H9 (cell line): ENCODE measurements around the gene NDUFB1. TPM values are rescaled to one million over a fixed set of nuclear protein-coding genes. Genes with fewer than 3 reads are reported as not detected.
A peak's percentile ranks its signal among the peaks of the same experiment; 100 is the strongest.

Experiments used
- DNase-seq: peaks from one replicate; pipeline ENCODE4 v3.0.0-alpha.2; 2017
- H2AFZ ChIP-seq: one replicate; pipeline ENCODE4 v1.6.1; 2013; ENCODE audit warnings: mild to moderate bottlenecking, low read length, control low read depth, moderate library complexity
- H2AK5ac ChIP-seq: 2 replicates; pipeline ENCODE4 v1.6.1; 2013; ENCODE audit warnings: low read length, control low read depth, mixed read lengths; ENCODE audit not compliant: insufficient read length
- H2BK120ac ChIP-seq: one replicate; pipeline ENCODE4 v1.6.1; 2013; ENCODE audit warnings: low read depth, mild to moderate bottlenecking, low read length, control low read depth, inconsistent platforms; ENCODE audit not compliant: poor library complexity, severe bottlenecking
- H2BK12ac ChIP-seq: 2 replicates; pipeline ENCODE4 v1.6.1; 2013; ENCODE audit warnings: low read length, control low read depth, mixed read lengths, low read depth; ENCODE audit not compliant: insufficient read length
- H2BK15ac ChIP-seq: 2 replicates; pipeline ENCODE4 v1.6.1; 2013; ENCODE audit warnings: low read depth, low read length, control low read depth
- H2BK20ac ChIP-seq: one replicate; pipeline ENCODE4 v1.6.1; 2013; ENCODE audit warnings: low read depth, mild to moderate bottlenecking, low read length, control low read depth, inconsistent platforms; ENCODE audit not compliant: poor library complexity, severe bottlenecking
- H2BK5ac ChIP-seq: 2 replicates; pipeline ENCODE4 v1.6.1; 2013; ENCODE audit warnings: low read length, control low read depth, mixed read lengths; ENCODE audit not compliant: insufficient read length
- H3K14ac ChIP-seq: 2 replicates; pipeline ENCODE4 v1.6.1; 2013; ENCODE audit warnings: low read length, control low read depth; ENCODE audit not compliant: insufficient read depth
- H3K18ac ChIP-seq: 2 replicates; pipeline ENCODE4 v1.6.1; 2013; ENCODE audit warnings: low read depth, mild to moderate bottlenecking, mixed read lengths, low read length, control low read depth; ENCODE audit not compliant: insufficient read length
- H3K23ac ChIP-seq: 2 replicates; pipeline ENCODE4 v1.6.1; 2013; ENCODE audit warnings: low read length, control low read depth, mixed read lengths, low read depth; ENCODE audit not compliant: insufficient read length
- H3K23me2 ChIP-seq: 2 replicates; pipeline ENCODE4 v1.6.1; 2013; ENCODE audit warnings: low read depth, mild to moderate bottlenecking, mixed read lengths, low read length, control low read depth; ENCODE audit not compliant: insufficient read length, poor library complexity, severe bottlenecking
- H3K27ac ChIP-seq: 2 replicates; pipeline ENCODE4 v1.5.1; 2013; ENCODE audit warnings: low read length, control low read depth, mixed read lengths, low read depth; ENCODE audit not compliant: insufficient read length
- H3K27me3 ChIP-seq: 2 replicates; pipeline ENCODE4 v1.6.1; 2013; ENCODE audit warnings: low read length, control low read depth, inconsistent platforms; ENCODE audit not compliant: insufficient read depth
- H3K4ac ChIP-seq: 2 replicates; pipeline ENCODE4 v1.6.1; 2013; ENCODE audit warnings: low read depth, mild to moderate bottlenecking, control low read depth, inconsistent platforms, low read length, moderate library complexity
- H3K4me1 ChIP-seq: 2 replicates; pipeline ENCODE4 v1.6.1; 2013; ENCODE audit warnings: low read length, control low read depth, inconsistent platforms; ENCODE audit not compliant: insufficient read depth
- H3K4me2 ChIP-seq: 2 replicates; pipeline ENCODE4 v1.6.1; 2013; ENCODE audit warnings: low read length, control low read depth, mixed read lengths; ENCODE audit not compliant: insufficient read length, insufficient read depth
- H3K56ac ChIP-seq: 2 replicates; pipeline ENCODE4 v1.6.1; 2013; ENCODE audit warnings: low read depth, mild to moderate bottlenecking, mixed read lengths, low read length, control low read depth; ENCODE audit not compliant: insufficient read length
- H3K79me1 ChIP-seq: 2 replicates; pipeline ENCODE4 v1.6.1; 2013; ENCODE audit warnings: low read depth, mild to moderate bottlenecking, moderate library complexity, low read length, control low read depth, inconsistent platforms; ENCODE audit not compliant: insufficient read depth, poor library complexity, severe bottlenecking
- H3K79me2 ChIP-seq: 2 replicates; pipeline ENCODE4 v1.6.1; 2013; ENCODE audit warnings: low read length, control low read depth, inconsistent platforms; ENCODE audit not compliant: insufficient read depth
- H3K9ac ChIP-seq: 2 replicates; pipeline ENCODE4 v1.6.1; 2013; ENCODE audit warnings: low read length, control low read depth, mixed read lengths; ENCODE audit not compliant: insufficient read length; ENCODE audit errors: extremely low read depth
- H3K9me3 ChIP-seq: one replicate; pipeline ENCODE4 v1.6.1; 2013; ENCODE audit warnings: low read depth, low read length, inconsistent platforms; ENCODE audit not compliant: control insufficient read depth
- H3T11ph ChIP-seq: one replicate; pipeline ENCODE4 v1.6.1; 2013; ENCODE audit warnings: mild to moderate bottlenecking, low read length, control low read depth, inconsistent platforms
- H4K20me1 ChIP-seq: one replicate; pipeline ENCODE4 v1.6.1; 2013; ENCODE audit not compliant: control insufficient read depth, insufficient read length, insufficient read depth
- H4K5ac ChIP-seq: 2 replicates; pipeline ENCODE4 v1.6.1; 2013; ENCODE audit warnings: low read depth, mild to moderate bottlenecking, mixed read lengths, low read length, control low read depth; ENCODE audit not compliant: insufficient read length
- H4K8ac ChIP-seq: replicated peaks from 2 replicates; pipeline ENCODE4 v1.6.1; 2013; ENCODE audit warnings: low read length, control low read depth, mixed read lengths, low read depth; ENCODE audit not compliant: insufficient read length
- H4K91ac ChIP-seq: 2 replicates; pipeline ENCODE4 v1.6.1; 2013; ENCODE audit warnings: low read depth, mild to moderate bottlenecking, moderate library complexity, mixed read lengths, low read length, control low read depth; ENCODE audit not compliant: insufficient read length
- H3K27ac Mint-ChIP-seq, 3 experiments: 2 replicates in 2 of 3; 3 replicates in 1 of 3; pipeline ENCODE4 v1.8.0; 2020 to 2021; ENCODE audit warnings: mixed read lengths in 3 of 3, mild to moderate bottlenecking in 1 of 3, moderate library complexity in 1 of 3
- H3K27me3 Mint-ChIP-seq: 2 replicates; pipeline ENCODE4 v1.8.0; 2021; ENCODE audit warnings: low read depth, mild to moderate bottlenecking, moderate library complexity, mixed read lengths
- H3K36me3 Mint-ChIP-seq, 3 experiments: 2 replicates in 2 of 3; 3 replicates in 1 of 3; pipeline ENCODE4 v1.8.0; 2020 to 2021; ENCODE audit warnings: low read depth in 3 of 3, mixed read lengths in 3 of 3; ENCODE audit not compliant: insufficient read depth in 1 of 3
- H3K4me1 Mint-ChIP-seq, 2 experiments: 2 replicates each; pipeline ENCODE4 v1.8.0; 2020; ENCODE audit warnings: mixed read lengths in 2 of 2
- H3K4me3 Mint-ChIP-seq, 2 experiments: 2 replicates in 1 of 2; 3 replicates in 1 of 2; pipeline ENCODE4 v1.8.0; 2020 to 2021; ENCODE audit warnings: mild to moderate bottlenecking in 2 of 2, mixed read lengths in 2 of 2, moderate library complexity in 1 of 2
- H3K9me3 Mint-ChIP-seq, 2 experiments: 2 replicates in 1 of 2; 3 replicates in 1 of 2; pipeline ENCODE4 v1.8.0; 2020; ENCODE audit warnings: mild to moderate bottlenecking in 2 of 2, mixed read lengths in 2 of 2, moderate library complexity in 1 of 2
- CTCF ChIP-seq: fragments of 200-600 bp; sonication (generic); conservative IDR thresholded peaks from 3 replicates; pipeline ENCODE4 v1.8.0; 2021; ENCODE audit warnings: antibody characterized with exemption, mild to moderate bottlenecking
- WGBS: extraction: QIAGEN DNeasy Blood & Tissue Kit; methylation state at CpG from one replicate; pipeline ENCODE4 v1.1.7; 2013; ENCODE audit warnings: missing lambda C conversion rate, low lambda C conversion rate, mixed read lengths; ENCODE audit not compliant: insufficient read length; ENCODE audit errors: extremely low coverage; 5-methylcytosine and 5-hydroxymethylcytosine counted together
- total RNA-seq: library from RNA; stranded (reverse); gene quantifications from 2 replicates; pipeline ENCODE4 v1.2.1, GENCODE V29; 2021

NDUFB1 gene
- total RNA-seq, 1 experiment from 2014 or later: 153 TPM

- H4K5ac ChIP-seq: no peak overlapping the region
Measured at GRCh38 chr14:92153581-92153980, 32.1 kb upstream of the NDUFB1 start.

More at GRCh38 chr14:92153581-92153980, 32.1 kb upstream of the NDUFB1 start:
- Histone ChIP-seq H2BK15ac (no peak overlapping the region), H3K27ac (no peak overlapping the region), H3K9me3 (no peaks in the 10 kb centered on the region), H3T11ph (no peak overlapping the region), H3K23ac (no peak overlapping the region), H2BK5ac (no peak overlapping the region), H3K56ac (no peak overlapping the region), H3K18ac (no peak overlapping the region), H4K91ac (no peak overlapping the region), H4K20me1 (no peaks in the 10 kb centered on the region), H3K14ac (no peak overlapping the region), H2AFZ (no peak overlapping the region), H3K23me2 (no peaks in the 10 kb centered on the region), H3K4me1 (no peaks in the 10 kb centered on the region), H4K8ac (no peak overlapping the region), H2AK5ac (no peak overlapping the region), H3K79me1 (no peaks in the 10 kb centered on the region), H2BK20ac (no peak overlapping the region), H3K9ac (no peak overlapping the region), H3K79me2 (no peaks in the 10 kb centered on the region), H3K27me3 (no peaks in the 10 kb centered on the region), H3K4ac (no peak overlapping the region), H2BK12ac (no peak overlapping the region), H3K4me2 (no peak overlapping the region), H2BK120ac (no peak overlapping the region)
- H3K4me1 Mint-ChIP-seq: no peaks in the 10 kb centered on the region
- DNase-seq: no peak
- no peak for TF ChIP-seq CTCF
- no CpG with 5 or more reads among the region's 1 CpG for WGBS
- H3K9me3 Mint-ChIP-seq: no peaks in the 10 kb centered on the region
- H3K36me3 Mint-ChIP-seq: peaks cover 35 to 73% (median 63%) of the 10 kb centered on the region in 3 experiments; a peak in 6 of 7 replicates
- no peaks in the 10 kb centered on the region for H3K27me3 Mint-ChIP-seq
- H3K27ac Mint-ChIP-seq: peak overlapping the region in 1 of 3 experiments; percentile 9; a peak in 3 of 7 replicates
- no peak overlapping the region for H3K4me3 Mint-ChIP-seq
